Smooth muscle cell (in vitro differentiated cells): ENCODE data around the gene KRTAP5-8. TPM values are rescaled to one million over a fixed set of nuclear protein-coding genes. Genes with fewer than 3 reads are reported as not detected.

Experiments
- DNase-seq: peaks from one replicate; lab custom pipeline; 2025; ENCODE audit not compliant: unreplicated experiment; lab: John Stamatoyannopoulos, UW
- H2AFZ ChIP-seq: fragments of 200-600 bp; sonication (generic); 2 replicates; pipeline ENCODE4 v1.6.0; 2016; ENCODE audit warnings: antibody characterized with exemption, low read depth, mild to moderate bottlenecking
- H3F3A ChIP-seq: fragments of 200-600 bp; sonication (generic); 2 replicates; pipeline ENCODE4 v1.6.0; 2017; ENCODE audit warnings: antibody characterized with exemption, low read depth
- H3K27ac ChIP-seq: fragments of 200-600 bp; sonication (generic); 2 replicates; pipeline ENCODE4 v1.5.1; 2016; ENCODE audit warnings: low read depth, mild to moderate bottlenecking
- H3K27me3 ChIP-seq: fragments of 200-600 bp; sonication (generic); 2 replicates; pipeline ENCODE4 v1.6.1; 2016; ENCODE audit warnings: low read depth, mild to moderate bottlenecking
- H3K36me3 ChIP-seq: fragments of 200-600 bp; sonication (generic); 2 replicates; pipeline ENCODE4 v1.5.1; 2016; ENCODE audit warnings: low read depth
- H3K4me1 ChIP-seq: fragments of 200-600 bp; sonication (generic); 2 replicates; pipeline ENCODE4 v1.5.1; 2016; ENCODE audit warnings: low read depth
- H3K4me2 ChIP-seq: fragments of 200-600 bp; sonication (generic); 2 replicates; pipeline ENCODE4 v1.6.0; 2016; ENCODE audit warnings: mild to moderate bottlenecking
- H3K4me3 ChIP-seq: fragments of 200-600 bp; sonication (generic); 2 replicates; pipeline ENCODE4 v1.5.1; 2016; ENCODE audit warnings: mild to moderate bottlenecking
- H3K79me2 ChIP-seq: fragments of 200-600 bp; sonication (generic); 2 replicates; pipeline ENCODE4 v1.6.0; 2016; ENCODE audit warnings: low read depth, mild to moderate bottlenecking
- H3K9ac ChIP-seq: fragments of 200-600 bp; sonication (generic); 2 replicates; pipeline ENCODE4 v1.6.0; 2016; ENCODE audit warnings: low read depth
- H3K9me3 ChIP-seq: fragments of 200-600 bp; sonication (generic); replicated peaks from 2 replicates; pipeline ENCODE4 v1.5.1; 2016; ENCODE audit warnings: low read depth
- H4K20me1 ChIP-seq: fragments of 200-600 bp; sonication (generic); 2 replicates; pipeline ENCODE4 v1.6.0; 2016; ENCODE audit warnings: low read depth
- WGBS: methylation state at CpG from one replicate; pipeline ENCODE4 v1.1.7; 2016; ENCODE audit warnings: low lambda C conversion rate; 5-methylcytosine and 5-hydroxymethylcytosine counted together
- polyA plus RNA-seq: library from polyadenylated mRNA; unstranded; fragments of >200 nt; fragmentation: Nextera tagmentation; extraction: Ambion mirVana; gene quantifications from 2 replicates; pipeline ENCODE4 v1.2.1, GENCODE V29; 2016
- total RNA-seq: library from RNA; depleted of rRNA; stranded (reverse); fragments of >200 nt; gene quantifications from 2 replicates; pipeline ENCODE4 v1.2.3, GENCODE V29; 2014
- TF ChIP-seq, protein P1 (sequence below): fragments of 200-600 bp; sonication (generic); IDR thresholded peaks from 2 replicates; pipeline ENCODE4 v1.5.1; 2017; ENCODE audit warnings: borderline replicate concordance, mild to moderate bottlenecking, antibody characterized with exemption; ENCODE audit not compliant: insufficient read depth, poor library complexity, severe bottlenecking

Gene KRTAP5-8
- total and polyA plus RNA-seq, 2 experiments from 2014 or later, result not detected

DNA sequence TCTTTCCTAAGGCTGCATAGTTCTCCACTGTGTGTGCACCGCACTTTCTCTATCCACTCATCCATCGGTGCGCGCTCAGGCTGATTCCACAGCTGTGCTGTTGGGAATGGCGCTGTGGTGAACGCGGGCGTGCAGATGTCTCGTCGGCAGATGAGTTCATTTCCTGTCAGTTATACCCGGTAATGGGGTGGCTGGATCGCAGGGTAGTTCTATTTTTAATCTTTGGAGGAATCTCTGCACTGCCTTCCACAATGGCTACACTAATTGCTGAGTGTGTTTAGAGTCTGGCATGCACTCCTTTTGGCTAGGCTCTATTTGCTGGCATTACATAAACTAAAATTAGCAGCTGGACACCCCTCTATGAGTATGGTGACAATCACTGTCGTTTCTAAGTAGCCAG, 38.7 kb upstream of the KRTAP5-8 start:
- H4K20me1 ChIP-seq, result no peaks in the 10 kb centered on the region
- no peaks in the 10 kb centered on the region for H3K4me1 ChIP-seq
- H3K27me3 ChIP-seq, result no peaks in the 10 kb centered on the region
- H3K27ac ChIP-seq, result no peak overlapping the region
- H2AFZ ChIP-seq, result no peak overlapping the region
- no peak overlapping the region for H3K9ac ChIP-seq
- H3K79me2 ChIP-seq, result no peaks in the 10 kb centered on the region
- H3K9me3 ChIP-seq, result no peaks in the 10 kb centered on the region
- no peak overlapping the region for H3K4me2 ChIP-seq
- peaks cover 10% of the 10 kb centered on the region for H3K36me3 ChIP-seq
- no peaks in the 10 kb centered on the region for H3F3A ChIP-seq
- TF ChIP-seq, protein P1, sequence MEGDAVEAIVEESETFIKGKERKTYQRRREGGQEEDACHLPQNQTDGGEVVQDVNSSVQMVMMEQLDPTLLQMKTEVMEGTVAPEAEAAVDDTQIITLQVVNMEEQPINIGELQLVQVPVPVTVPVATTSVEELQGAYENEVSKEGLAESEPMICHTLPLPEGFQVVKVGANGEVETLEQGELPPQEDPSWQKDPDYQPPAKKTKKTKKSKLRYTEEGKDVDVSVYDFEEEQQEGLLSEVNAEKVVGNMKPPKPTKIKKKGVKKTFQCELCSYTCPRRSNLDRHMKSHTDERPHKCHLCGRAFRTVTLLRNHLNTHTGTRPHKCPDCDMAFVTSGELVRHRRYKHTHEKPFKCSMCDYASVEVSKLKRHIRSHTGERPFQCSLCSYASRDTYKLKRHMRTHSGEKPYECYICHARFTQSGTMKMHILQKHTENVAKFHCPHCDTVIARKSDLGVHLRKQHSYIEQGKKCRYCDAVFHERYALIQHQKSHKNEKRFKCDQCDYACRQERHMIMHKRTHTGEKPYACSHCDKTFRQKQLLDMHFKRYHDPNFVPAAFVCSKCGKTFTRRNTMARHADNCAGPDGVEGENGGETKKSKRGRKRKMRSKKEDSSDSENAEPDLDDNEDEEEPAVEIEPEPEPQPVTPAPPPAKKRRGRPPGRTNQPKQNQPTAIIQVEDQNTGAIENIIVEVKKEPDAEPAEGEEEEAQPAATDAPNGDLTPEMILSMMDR, result no peak
- no peak overlapping the region for H3K4me3 ChIP-seq
- 94% methylated on average over 13 of the region's 13 CpGs for WGBS
- no peak for DNase-seq

DNA sequence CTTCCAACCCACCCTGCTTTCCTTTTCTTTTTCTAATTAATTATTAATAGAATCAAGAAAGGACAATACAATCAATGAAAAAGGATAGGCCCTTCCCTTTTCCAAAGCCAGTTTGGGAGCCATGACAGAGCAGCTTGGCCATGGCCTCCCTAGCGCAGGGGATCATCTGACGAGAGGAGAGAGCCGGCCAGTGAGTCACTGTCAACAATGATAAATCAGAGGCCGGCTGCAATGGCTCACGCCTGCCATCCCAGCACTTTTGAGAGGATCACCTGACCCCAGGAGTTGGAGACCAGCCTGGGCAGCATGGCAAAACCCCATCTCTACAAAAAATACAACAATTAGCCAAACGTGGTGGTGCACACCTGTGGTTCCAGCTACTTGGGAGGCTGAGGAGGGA, 38.3 kb upstream of the KRTAP5-8 start:
- Histone ChIP-seq H3K9me3 (no peaks in the 10 kb centered on the region), H3K4me3 (no peak overlapping the region), H3K27me3 (no peaks in the 10 kb centered on the region), H4K20me1 (no peaks in the 10 kb centered on the region), H3K79me2 (no peaks in the 10 kb centered on the region), H3F3A (no peaks in the 10 kb centered on the region), H3K4me2 (no peak overlapping the region), H2AFZ (no peak overlapping the region), H3K9ac (no peak overlapping the region), H3K36me3 (peaks cover 10% of the 10 kb centered on the region), H3K4me1 (no peaks in the 10 kb centered on the region), H3K27ac (no peak overlapping the region)
- TF ChIP-seq, protein P1, result no peak
- DNase-seq, result no peak
- 89% methylated on average over 6 of the region's 6 CpGs for WGBS

DNA sequence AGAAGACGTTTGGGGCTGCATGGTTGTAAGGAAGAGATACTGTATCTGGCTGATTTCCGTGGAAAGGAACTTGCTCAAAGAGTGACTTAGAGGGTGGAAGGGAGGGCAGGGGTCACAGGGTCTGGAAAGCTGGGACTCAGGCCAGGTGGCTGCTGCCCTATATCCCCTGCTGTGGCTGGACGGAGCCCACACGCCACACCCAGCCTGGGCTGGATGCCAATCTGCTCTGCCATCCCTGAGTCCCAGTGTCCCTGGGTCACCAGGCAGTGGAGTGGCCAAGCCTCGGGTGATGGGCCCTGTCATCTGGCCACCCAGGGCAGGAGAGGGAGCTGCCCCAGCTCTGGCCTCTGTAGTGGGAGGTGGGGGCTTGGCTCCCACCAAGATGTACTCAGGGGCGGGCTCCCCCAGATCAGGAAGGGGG, 37.2 kb upstream of the KRTAP5-8 start:
- no peak overlapping the region for H2AFZ ChIP-seq
- H4K20me1 ChIP-seq, result no peaks in the 10 kb centered on the region
- no peak overlapping the region for H3K27ac ChIP-seq
- H3K4me3 ChIP-seq, result no peak overlapping the region
- no peak overlapping the region for H3K9ac ChIP-seq
- 79% methylated on average over 6 of the region's 6 CpGs for WGBS
- peaks cover 10% of the 10 kb centered on the region for H3K36me3 ChIP-seq
- no peaks in the 10 kb centered on the region for H3K27me3 ChIP-seq
- H3K9me3 ChIP-seq, result no peaks in the 10 kb centered on the region
- H3K4me2 ChIP-seq, result no peak overlapping the region
- DNase-seq, result no peak
- H3F3A ChIP-seq, result no peaks in the 10 kb centered on the region
- TF ChIP-seq, protein P1, result no peak
- H3K79me2 ChIP-seq, result no peaks in the 10 kb centered on the region
- H3K4me1 ChIP-seq, result no peaks in the 10 kb centered on the region

DNA sequence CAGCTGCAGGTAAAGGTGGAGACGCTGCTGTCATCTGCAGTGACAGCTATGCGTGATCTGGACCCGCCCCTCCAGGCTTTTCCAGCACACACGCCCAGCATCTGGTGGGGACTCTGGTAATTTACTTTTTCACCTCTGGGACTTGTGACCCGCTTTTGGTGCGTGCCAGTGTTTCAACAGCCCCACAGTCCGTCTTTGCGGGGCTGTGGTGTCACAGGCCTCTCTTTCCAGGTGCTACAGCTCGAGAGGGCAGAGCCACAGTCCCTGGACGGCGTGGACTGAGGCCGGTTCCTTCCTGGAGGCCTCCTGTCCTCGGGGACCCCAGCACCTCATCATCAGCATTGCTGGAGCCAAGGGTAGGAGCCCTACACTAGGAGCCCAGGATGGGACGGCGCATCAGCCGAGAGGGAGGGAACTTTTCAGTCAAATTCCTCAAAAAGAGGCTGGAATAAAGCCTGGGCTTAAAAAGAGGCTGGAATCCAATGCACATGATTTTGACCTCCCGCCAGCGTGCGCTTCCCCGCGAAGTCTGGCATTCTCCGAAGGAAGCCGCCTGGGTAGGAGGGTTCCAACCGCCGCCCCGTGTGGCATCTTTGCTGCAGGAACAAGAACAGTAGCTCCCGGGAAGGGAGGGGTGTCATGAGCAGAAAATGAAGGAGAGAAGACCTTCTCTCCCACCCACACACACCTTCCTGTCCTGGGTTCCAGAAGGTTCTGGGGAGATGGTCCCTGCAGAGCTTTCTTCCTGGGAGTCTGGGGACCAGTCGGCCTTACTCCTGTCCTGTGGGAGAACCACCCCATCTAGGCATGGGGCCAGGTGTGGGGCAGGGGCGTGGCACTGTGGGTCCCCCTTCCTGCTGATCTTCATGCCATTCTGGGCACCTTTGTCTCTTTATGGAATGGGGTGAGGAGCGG, 36.5 kb upstream of the KRTAP5-8 start:
- 97% methylated on average over 30 of the region's 30 CpGs for WGBS
- Histone ChIP-seq H3K79me2 (no peaks in the 10 kb centered on the region), H3K4me2 (no peak overlapping the region), H3K27ac (no peak overlapping the region), H3K4me1 (no peaks in the 10 kb centered on the region), H3K36me3 (peaks cover 10% of the 10 kb centered on the region), H3F3A (no peaks in the 10 kb centered on the region), H3K9ac (no peak overlapping the region), H4K20me1 (no peaks in the 10 kb centered on the region), H3K9me3 (no peaks in the 10 kb centered on the region), H3K4me3 (no peak overlapping the region), H2AFZ (no peak overlapping the region), H3K27me3 (no peaks in the 10 kb centered on the region)
- TF ChIP-seq, protein P1, result no peak
- no peak for DNase-seq
